Common myeloid progenitor, CD34-positive (primary cell): Measurements from ENCODE around the gene PDCL3.

Experiments used
- CTCF ChIA-PET: fragments of 350-600 bp; sonication (Branson Sonifier 250); formaldehyde crosslinking; loops from one replicate; lab custom pipeline; 2021; ENCODE audit warnings: antibody characterized with exemption; lab: Charles Lee
- POLR2A ChIA-PET: fragments of 350-600 bp; sonication (Branson Sonifier 250); formaldehyde crosslinking; loops from one replicate; lab custom pipeline; 2021; ENCODE audit warnings: antibody characterized with exemption; lab: Charles Lee
- DNase-seq, 3 donors: peaks; one replicate each; pipeline versions ENCODE4 v3.0.0 to v3.0.0-alpha.2; 2013
- H3K27ac ChIP-seq, 2 experiments: 1 replicate in 1 of 2; 2 replicates in 1 of 2; pipeline ENCODE4 v1.7.0; 2013; ENCODE audit warnings: inconsistent platforms in 2 of 2, low read length in 2 of 2, mild to moderate bottlenecking in 2 of 2, low read depth in 1 of 2, moderate library complexity in 1 of 2; ENCODE audit not compliant: severe bottlenecking in 2 of 2, insufficient read depth in 1 of 2, poor library complexity in 1 of 2
- H3K27me3 ChIP-seq, 5 experiments: replicated peaks in 2 of 5; 1 replicate in 3 of 5; 2 replicates in 2 of 5; pipeline versions ENCODE4 v1.6.1 to v1.7.0; 2013; ENCODE audit warnings: low read length in 4 of 5, mild to moderate bottlenecking in 2 of 5, moderate library complexity in 2 of 5, inconsistent platforms in 1 of 5; ENCODE audit not compliant: insufficient read depth in 5 of 5, control insufficient read depth in 4 of 5
- H3K36me3 ChIP-seq, 4 experiments: 1 replicate in 2 of 4; 2 replicates in 2 of 4; pipeline versions ENCODE4 v1.6.1 to v1.7.0; 2013; ENCODE audit warnings: low read length in 3 of 4, control low read depth in 1 of 4, mild to moderate bottlenecking in 1 of 4; ENCODE audit not compliant: control insufficient read depth in 4 of 4, insufficient read depth in 4 of 4
- H3K4me1 ChIP-seq, 4 experiments: 1 replicate in 3 of 4; 2 replicates in 1 of 4; pipeline versions ENCODE4 v1.6.1 to v1.7.1; 2013; ENCODE audit warnings: low read length in 3 of 4, mild to moderate bottlenecking in 3 of 4, control low read depth in 1 of 4, inconsistent platforms in 1 of 4, moderate library complexity in 1 of 4; ENCODE audit not compliant: control insufficient read depth in 4 of 4, insufficient read depth in 4 of 4; ENCODE audit errors: control extremely low read depth in 1 of 4
- H3K4me3 ChIP-seq, 7 experiments: 1 replicate in 4 of 7; 2 replicates in 3 of 7; pipeline versions ENCODE4 v1.5.1 to v1.7.0; 2013; ENCODE audit warnings: mild to moderate bottlenecking in 7 of 7, low read length in 6 of 7, moderate library complexity in 6 of 7, inconsistent platforms in 2 of 7, low read depth in 2 of 7, control low read depth in 1 of 7; ENCODE audit not compliant: insufficient read depth in 4 of 7, control insufficient read depth in 1 of 7; ENCODE audit errors: extremely low read depth in 1 of 7
- H3K9me3 ChIP-seq, 5 experiments: 1 replicate in 4 of 5; 2 replicates in 1 of 5; pipeline versions ENCODE4 v1.6.1 to v1.7.1; 2013; ENCODE audit warnings: low read length in 4 of 5, mild to moderate bottlenecking in 2 of 5, inconsistent platforms in 1 of 5, low read depth in 1 of 5, moderate library complexity in 1 of 5; ENCODE audit not compliant: control insufficient read depth in 4 of 5, insufficient read depth in 2 of 5; ENCODE audit errors: control extremely low read depth in 1 of 5
- WGBS: methylation state at CpG from one replicate; pipeline ENCODE4 v1.1.5; 2013; ENCODE audit not compliant: insufficient coverage; 5-methylcytosine and 5-hydroxymethylcytosine counted together

PDCL3 gene

GRCh38 chr2:100541404-100541803 lies 21.4 kb upstream of the PDCL3 start:
- Histone ChIP-seq H3K4me3 (no peak overlapping the region), H3K36me3 (no peaks in the 10 kb centered on the region), H3K27ac (no peak overlapping the region), H3K4me1 (peaks cover 0 to 1% (median under 1%) of the 10 kb centered on the region in 4 experiments), H3K27me3 (no peaks in the 10 kb centered on the region), H3K9me3 (peaks cover 0 to 8% (median 0%) of the 10 kb centered on the region in 5 experiments)
- WGBS = 100% methylated on average over 1 of the region's 3 CpGs
- DNase-seq = no peak
- CTCF ChIA-PET = no interaction called here
- POLR2A ChIA-PET = no interaction called here

GRCh38 chr2:100542418-100542817 lies 20.4 kb upstream of the PDCL3 start:
- CTCF ChIA-PET = no interaction called here

GRCh38 chr2:100544911-100545596 lies 17.7 kb upstream of the PDCL3 start:
- Histone ChIP-seq H3K27ac (no peak overlapping the region), H3K9me3 (peaks cover 0 to 8% (median 0%) of the 10 kb centered on the region in 5 experiments), H3K36me3 (no peaks in the 10 kb centered on the region), H3K27me3 (no peaks in the 10 kb centered on the region), H3K4me3 (no peak overlapping the region), H3K4me1 (peaks cover 0 to 6% (median 5%) of the 10 kb centered on the region in 4 experiments)
- WGBS = 100% methylated on average over 2 of the region's 7 CpGs
- POLR2A ChIA-PET = no interaction called here
- CTCF ChIA-PET = no interaction called here
- DNase-seq = no peak

More at GRCh38 chr2:100542418-100542817, 20.4 kb upstream of the PDCL3 start:
- no peak for DNase-seq
- WGBS = 100% methylated on average over 2 of the region's 6 CpGs
- Histone ChIP-seq H3K27me3 (no peaks in the 10 kb centered on the region), H3K9me3 (peaks cover 0 to 8% (median 0%) of the 10 kb centered on the region in 5 experiments), H3K4me1 (peaks cover 0 to 6% (median 5%) of the 10 kb centered on the region in 4 experiments), H3K27ac (no peak overlapping the region), H3K4me3 (no peak overlapping the region), H3K36me3 (no peaks in the 10 kb centered on the region)
- POLR2A ChIA-PET = no interaction called here

- no peaks in the 10 kb centered on the region for H3K36me3 ChIP-seq
- POLR2A ChIA-PET = no interaction called here
- no peak overlapping the region for H3K27ac ChIP-seq
- 55% methylated on average over 2 of the region's 4 CpGs for WGBS
- CTCF ChIA-PET = interaction anchor here (1.7 kb wide), 1 partner anchor 8 kb away, joined by 4 read pairs; no protein-coding TSS in a partner anchor
- H3K4me3 ChIP-seq = no peak overlapping the region
- H3K4me1 ChIP-seq = peaks cover 0 to 6% (median 5%) of the 10 kb centered on the region in 4 experiments
- peaks cover 0 to 8% (median 0%) of the 10 kb centered on the region in 5 experiments for H3K9me3 ChIP-seq
- H3K27me3 ChIP-seq = no peaks in the 10 kb centered on the region
- DNase-seq = peak; percentile 14 to 60 (median 59)
Observed at GRCh38 chr2:100546469-100546868, 16.3 kb upstream of the PDCL3 start.

- no peaks in the 10 kb centered on the region for H3K27me3 ChIP-seq
- POLR2A ChIA-PET = no interaction called here
- CTCF ChIA-PET = interaction anchor here (0.7 kb wide), 1 partner anchor 11 kb away, joined by 5 read pairs; no protein-coding TSS in a partner anchor
Observed at GRCh38 chr2:100548771-100549170, 14.0 kb upstream of the PDCL3 start.

GRCh38 chr2:100551303-100551702 lies 11.5 kb upstream of the PDCL3 start:
- no peak overlapping the region for H3K27ac ChIP-seq
- no peak overlapping the region for H3K4me3 ChIP-seq
- no peak for DNase-seq
- H3K27me3 ChIP-seq = no peaks in the 10 kb centered on the region
- POLR2A ChIA-PET = no interaction called here
- no peaks in the 10 kb centered on the region for H3K9me3 ChIP-seq
- H3K4me1 ChIP-seq = peaks cover 0 to 19% (median 10%) of the 10 kb centered on the region in 4 experiments
- 83% methylated on average over 1 of the region's 5 CpGs for WGBS
- CTCF ChIA-PET = no interaction called here
- no peaks in the 10 kb centered on the region for H3K36me3 ChIP-seq

More at GRCh38 chr2:100548771-100549170, 14.0 kb upstream of the PDCL3 start:
- 100% methylated on average over 1 of the region's 1 CpG for WGBS
- peaks cover 0 to 6% (median 5%) of the 10 kb centered on the region in 4 experiments for H3K4me1 ChIP-seq
- H3K9me3 ChIP-seq = peaks cover 0 to under 1% (median 0%) of the 10 kb centered on the region in 5 experiments
- no peaks in the 10 kb centered on the region for H3K36me3 ChIP-seq
- no peak overlapping the region for H3K4me3 ChIP-seq
- H3K27ac ChIP-seq = no peak overlapping the region
- no peak for DNase-seq

GRCh38 chr2:100554798-100555407 lies 7.9 kb upstream of the PDCL3 start:
- H3K27ac ChIP-seq = no peak overlapping the region

More at GRCh38 chr2:100554798-100555407, 7.9 kb upstream of the PDCL3 start:
- H3K9me3 ChIP-seq = no peaks in the 10 kb centered on the region
- H3K27me3 ChIP-seq = no peaks in the 10 kb centered on the region
- peaks cover 0 to 13% (median 6%) of the 10 kb centered on the region in 4 experiments for H3K4me1 ChIP-seq
- peak in 2 of 3 donors; percentile 42 to 44 for DNase-seq
- H3K36me3 ChIP-seq = no peaks in the 10 kb centered on the region
- 72% methylated on average over 4 of the region's 10 CpGs for WGBS
- peak overlapping the region in 1 of 7 experiments; percentile 2 for H3K4me3 ChIP-seq
- POLR2A ChIA-PET = no interaction called here
- CTCF ChIA-PET = no interaction called here
